ENCODE measurements around the gene DRAM1. TPM values are rescaled to one million over a fixed set of nuclear protein-coding genes. Genes with fewer than 3 reads are reported as not detected.

The DRAM1 gene
- total and polyA plus RNA-seq, 9 of the 15 experiments (the other 6 are each of a cell fraction or from before 2014, with no cell fraction given) = 1.4 to 4.3 (median 2.7) TPM

DNA sequence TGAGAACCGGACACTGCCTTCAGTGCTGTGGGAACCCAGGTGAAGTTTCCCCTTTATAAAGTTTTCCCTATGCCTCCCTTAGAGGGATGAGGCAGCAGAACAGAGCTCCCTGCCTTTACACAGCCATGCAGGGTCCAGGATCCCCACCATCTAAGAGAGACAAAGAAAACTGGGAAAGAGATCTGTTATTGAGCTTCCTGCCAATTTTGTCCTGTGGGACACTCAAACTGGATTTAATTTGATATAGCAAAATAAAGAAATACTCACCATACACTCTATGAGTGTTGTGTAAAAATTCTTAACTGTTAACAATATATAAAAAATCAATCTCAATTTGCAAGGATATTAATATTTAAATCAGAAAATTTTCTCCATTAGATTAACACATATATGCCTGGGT is 69.9 kb downstream of the DRAM1 start:
- in situ Hi-C loops (cut with MboI) (loop anchor here (25.0 kb wide), 1 partner anchor 540 kb away; the partner anchor contains the start of gene IGF1), intact Hi-C loops (cut with micrococcal nuclease) (no loop called here)
- Histone ChIP-seq H3K9me1 (ENCODE audit: control insufficient read depth, insufficient read depth, low read length) (no peaks in the 10 kb centered on the region), H3K79me2 (ENCODE audit: control insufficient read depth, insufficient read depth, low read length) (no peaks in the 10 kb centered on the region), H3K27me3 (ENCODE audit: control insufficient read depth in 2 of 2, insufficient read depth in 2 of 2, low read length in 2 of 2) (peaks cover 12 to 20% of the 10 kb centered on the region in 2 experiments; a peak in 4 of 5 replicates), H3K36me3 (ENCODE audit: control insufficient read depth, insufficient read depth, low read length) (no peaks in the 10 kb centered on the region), H3K27ac (ENCODE audit: extremely low read depth, low read depth, low read length) (no peak overlapping the region), H3K9me3 (replicated peaks; ENCODE audit: control insufficient read depth, insufficient read depth, low read depth, low read length) (peaks cover 2% of the 10 kb centered on the region; the same call in 1 of the 2 replicates), H3K4me2 (ENCODE audit: insufficient read depth, low read length) (no peak overlapping the region), H3K4me3 (no peak overlapping the region), H4K20me1 (replicated peaks; ENCODE audit: control insufficient read depth, insufficient read depth, low read length) (no peaks in the 10 kb centered on the region), H3K9ac (ENCODE audit: insufficient read depth in 1 of 2, low read depth in 2 of 2, low read length in 2 of 2) (no peak overlapping the region), H2AFZ (ENCODE audit: low read depth, low read length) (no peak overlapping the region), H3K4me1 (replicated peaks in 1 of 2; ENCODE audit: control insufficient read depth in 2 of 2, insufficient read depth in 2 of 2, low read length in 2 of 2) (no peaks in the 10 kb centered on the region)
- ChIA-PET CTCF (ENCODE audit: low intra/inter-chr PET ratio) (no interaction called here), POLR2A (no interaction called here)
- TF ChIP-seq ARID1B (IDR thresholded peaks at IDR 0.05) (no peak), RBBP5 (IDR thresholded peaks at IDR 0.05; ENCODE audit: borderline replicate concordance, insufficient read depth, low read length, poor library complexity, severe bottlenecking) (no peak), ZZZ3 (IDR thresholded peaks at IDR 0.05) (no peak), ZNF24 (IDR thresholded peaks at IDR 0.05) (no peak), PRMT5 (CRISPR knock-in tag; IDR thresholded peaks at IDR 0.05) (no peak), PHB2 (IDR thresholded peaks at IDR 0.05; ENCODE audit: low read depth) (no peak), TSC22D4 (tag; IDR thresholded peaks at IDR 0.05) (no peak), RBFOX2 (IDR thresholded peaks at IDR 0.05; ENCODE audit: low read depth, low read length) (no peak), LEF1 (IDR thresholded peaks at IDR 0.05) (no peak), DNMT1 (IDR thresholded peaks at IDR 0.05) (no peak), CBX3 (IDR thresholded peaks at IDR 0.05; ENCODE audit: borderline replicate concordance in 1 of 2, low read length in 2 of 2) (no peak)
- TF ChIP-seq, protein P1, sequence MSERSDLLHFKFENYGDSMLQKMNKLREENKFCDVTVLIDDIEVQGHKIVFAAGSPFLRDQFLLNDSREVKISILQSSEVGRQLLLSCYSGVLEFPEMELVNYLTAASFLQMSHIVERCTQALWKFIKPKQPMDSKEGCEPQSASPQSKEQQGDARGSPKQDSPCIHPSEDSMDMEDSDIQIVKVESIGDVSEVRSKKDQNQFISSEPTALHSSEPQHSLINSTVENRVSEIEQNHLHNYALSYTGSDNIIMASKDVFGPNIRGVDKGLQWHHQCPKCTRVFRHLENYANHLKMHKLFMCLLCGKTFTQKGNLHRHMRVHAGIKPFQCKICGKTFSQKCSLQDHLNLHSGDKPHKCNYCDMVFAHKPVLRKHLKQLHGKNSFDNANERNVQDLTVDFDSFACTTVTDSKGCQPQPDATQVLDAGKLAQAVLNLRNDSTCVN (CRISPR knock-in tag; IDR thresholded peaks at IDR 0.05) = no peak
- TF ChIP-seq, protein P2, sequence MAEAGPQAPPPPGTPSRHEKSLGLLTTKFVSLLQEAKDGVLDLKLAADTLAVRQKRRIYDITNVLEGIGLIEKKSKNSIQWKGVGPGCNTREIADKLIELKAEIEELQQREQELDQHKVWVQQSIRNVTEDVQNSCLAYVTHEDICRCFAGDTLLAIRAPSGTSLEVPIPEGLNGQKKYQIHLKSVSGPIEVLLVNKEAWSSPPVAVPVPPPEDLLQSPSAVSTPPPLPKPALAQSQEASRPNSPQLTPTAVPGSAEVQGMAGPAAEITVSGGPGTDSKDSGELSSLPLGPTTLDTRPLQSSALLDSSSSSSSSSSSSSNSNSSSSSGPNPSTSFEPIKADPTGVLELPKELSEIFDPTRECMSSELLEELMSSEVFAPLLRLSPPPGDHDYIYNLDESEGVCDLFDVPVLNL (CRISPR knock-in tag; IDR thresholded peaks at IDR 0.05; ENCODE audit: low read depth) = no peak
- no peak for FAIRE-seq
- BruUV-seq (replicated peaks) = no TSS peak
- DNase-seq (ENCODE audit: extremely low read depth in 1 of 4, low spot score in 3 of 4) = no peak
- no peak for ATAC-seq
- 0% methylated on average over 1 of the region's 1 CpG for WGBS (ENCODE audit: insufficient coverage, low coverage, missing lambda C conversion rate)

All from K562 (cell line).